ENCODE measurements around the gene RIMS1. TPM values are rescaled to one million over a fixed set of nuclear protein-coding genes. Genes with fewer than 3 reads are reported as not detected.
A peak's percentile ranks its signal among the peaks of the same experiment; 100 is the strongest.

Gene RIMS1
- total RNA-seq, 1 donor from 2014 or later, result 0.91 TPM

DNA sequence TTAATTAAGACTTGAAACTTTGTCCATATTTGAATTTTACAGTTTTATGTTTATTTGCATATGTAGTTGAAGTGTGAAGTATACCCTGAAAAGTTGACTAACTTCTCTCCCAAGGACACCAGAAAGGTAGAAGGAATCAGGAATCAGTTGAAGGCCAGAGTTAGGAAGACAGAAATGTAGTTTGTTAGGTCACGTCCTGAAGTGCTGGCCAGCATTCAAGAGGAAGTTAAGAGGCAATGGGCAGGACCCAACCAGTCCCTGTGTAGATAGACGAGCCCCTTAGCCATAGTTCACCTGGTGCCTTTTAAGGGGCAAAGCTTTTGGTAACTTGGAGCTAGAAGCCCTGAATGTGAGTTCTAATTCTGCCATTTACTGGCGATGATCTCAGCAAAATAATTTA, 485.1 kb downstream of the RIMS1 start:
- ATAC-seq (ENCODE audit: poor library complexity) (no peak), DNase-seq (no peak)
- intact Hi-C loops (cut with DNase I), result no loop called here

DNA sequence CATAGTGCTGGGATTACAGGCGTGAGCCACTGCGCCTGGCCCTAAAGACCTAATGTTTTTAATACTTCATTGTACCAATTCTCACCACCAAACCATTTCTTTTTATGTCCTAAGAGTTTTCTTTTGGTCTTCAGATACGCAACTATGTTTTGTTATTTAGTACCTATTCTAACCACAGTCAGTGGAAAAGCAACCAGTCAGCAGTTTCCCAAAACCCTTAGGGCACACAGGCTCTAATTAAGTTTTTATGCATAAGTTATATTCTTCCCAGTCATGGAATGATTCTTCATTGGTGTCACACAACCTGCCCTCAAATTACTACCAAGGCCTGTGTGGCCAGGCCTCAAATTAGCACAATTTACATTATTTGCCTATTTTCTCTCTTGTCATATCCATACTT, 487.8 kb downstream of the RIMS1 start:
- DNase-seq, result no peak
- intact Hi-C loops (cut with DNase I), result no loop called here
- ATAC-seq (ENCODE audit: poor library complexity), result no peak

DNA sequence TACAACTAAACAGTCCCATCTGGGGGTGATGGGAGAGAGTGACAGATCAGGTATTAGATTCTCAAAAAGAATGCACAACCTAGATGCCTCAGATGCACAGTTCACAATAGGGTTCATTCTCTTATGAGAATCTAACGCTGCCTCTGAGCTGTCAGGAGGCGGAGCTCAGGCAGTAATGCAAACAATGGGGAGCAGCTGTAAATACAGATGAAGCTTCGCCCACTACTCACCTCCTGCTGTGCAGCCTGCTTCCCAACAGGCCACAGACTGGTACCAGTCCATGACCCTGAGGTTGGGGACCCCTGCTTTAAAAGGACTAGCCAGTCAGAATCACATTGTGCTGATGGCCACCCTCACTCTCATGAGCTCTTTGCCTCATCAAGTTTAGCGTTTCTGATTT, 488.5 kb downstream of the RIMS1 start:
- DNase-seq (no peak), ATAC-seq (ENCODE audit: poor library complexity) (no peak)

DNA sequence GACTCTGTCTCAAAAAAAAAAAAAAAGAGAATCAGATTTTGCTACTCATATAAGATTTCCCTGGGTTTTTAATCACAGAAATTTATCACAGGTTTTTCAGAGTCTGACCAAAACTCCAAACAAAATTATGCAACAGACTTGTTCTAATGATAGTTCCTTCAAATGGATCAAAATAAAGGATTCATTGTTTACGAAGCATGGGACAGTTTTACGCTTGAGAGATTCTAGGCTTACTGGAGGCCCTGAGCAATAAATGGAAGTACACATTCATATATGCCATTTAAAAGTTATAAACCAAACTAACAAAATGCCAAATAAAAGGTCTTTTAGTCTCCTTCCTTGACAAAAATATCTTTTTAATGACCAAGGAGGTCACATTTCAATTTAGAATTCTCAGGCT, 490.4 kb downstream of the RIMS1 start:
- DNase-seq (no peak), ATAC-seq (ENCODE audit: poor library complexity) (no peak)
- intact Hi-C loops (cut with DNase I), result no loop called here

More for the DNA sequence above, 488.5 kb downstream of the RIMS1 start:
- intact Hi-C loops (cut with DNase I), result no loop called here

DNA sequence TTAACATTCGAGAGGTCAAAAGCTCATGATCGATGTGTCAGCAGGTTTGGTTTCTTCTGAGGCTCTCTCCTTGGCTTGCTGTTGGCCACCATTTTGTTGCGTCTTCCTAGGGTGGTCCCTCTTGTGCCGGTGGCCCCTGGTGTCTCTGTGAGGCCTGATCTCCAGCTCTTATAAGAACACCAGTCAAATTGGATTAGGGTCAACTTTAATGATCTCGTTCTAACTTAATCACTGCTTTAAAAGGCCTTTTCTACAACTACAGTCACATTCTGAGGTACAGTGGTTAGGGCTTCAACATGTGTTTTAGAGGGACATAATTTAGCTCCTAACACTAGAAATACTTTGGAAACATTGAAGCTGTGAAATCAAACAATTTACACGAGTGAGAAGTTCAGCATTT, 494.7 kb downstream of the RIMS1 start:
- no peak for ATAC-seq (ENCODE audit: poor library complexity)
- no peak for DNase-seq
- intact Hi-C loops (cut with DNase I), result no loop called here

DNA sequence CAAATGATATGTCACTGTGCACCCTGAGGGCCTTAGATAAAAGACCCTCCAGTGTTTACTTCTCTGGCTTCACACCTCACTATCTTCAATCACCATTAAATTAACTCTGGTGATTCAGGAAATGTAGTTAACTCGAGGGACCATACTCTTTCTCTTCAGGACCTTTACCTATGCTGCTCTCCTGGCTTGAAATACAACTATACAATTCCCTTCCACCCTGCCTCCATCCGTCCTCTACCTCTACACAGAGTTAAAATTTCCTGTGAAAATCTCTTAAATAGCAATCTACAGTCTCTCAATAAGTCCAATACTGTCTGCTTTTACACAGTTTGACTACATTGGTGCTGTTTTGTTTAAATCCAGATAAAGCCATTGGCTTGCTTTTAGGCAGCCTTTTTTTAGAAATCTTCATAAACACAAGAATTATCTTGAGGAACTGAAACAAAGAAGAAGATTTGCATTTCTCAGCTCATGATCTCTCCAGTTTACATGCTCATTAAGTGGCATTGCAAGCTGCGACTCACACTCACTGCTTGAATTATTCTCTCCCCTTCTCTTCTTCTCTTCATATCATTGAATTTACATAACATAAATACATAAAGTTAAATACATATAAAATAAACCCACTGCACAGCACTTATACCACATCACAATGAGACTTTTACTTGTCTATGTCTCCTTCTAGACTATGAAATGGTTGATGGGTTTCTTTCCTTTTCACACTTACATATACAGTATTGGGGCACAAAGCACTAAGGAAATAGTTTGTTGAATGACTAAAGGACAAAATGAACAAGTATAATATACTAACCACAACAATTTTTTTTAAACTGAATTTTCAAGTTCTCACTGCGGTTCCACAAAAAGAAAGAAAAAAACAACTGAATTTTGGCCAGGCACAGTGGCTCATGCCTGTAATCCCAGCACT, 496.5 kb downstream of the RIMS1 start:
- DNase-seq (no peak), ATAC-seq (ENCODE audit: poor library complexity) (no peak)
- intact Hi-C loops (cut with DNase I), result no loop called here

DNA sequence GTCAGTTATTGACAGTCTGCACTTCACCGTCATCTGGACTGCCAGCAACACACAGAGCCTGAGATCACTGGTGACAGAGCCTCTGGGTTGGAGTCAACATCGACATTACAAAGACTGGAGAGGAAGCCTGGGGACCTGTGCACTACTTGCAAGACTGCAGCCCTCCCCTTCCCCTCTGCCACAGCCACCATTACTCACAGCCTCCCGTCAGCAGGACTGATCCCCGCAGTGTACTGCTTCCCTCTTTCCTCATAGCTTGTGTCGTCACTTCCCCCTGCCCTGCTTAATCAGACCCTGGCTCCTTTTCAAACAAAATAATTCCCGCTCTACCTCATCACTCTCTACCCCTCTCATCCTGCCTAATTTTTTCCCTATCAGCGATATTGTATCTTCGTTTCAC, 500.0 kb downstream of the RIMS1 start:
- DNase-seq (no peak), ATAC-seq (ENCODE audit: poor library complexity) (no peak)
- intact Hi-C loops (cut with DNase I), result no loop called here

DNA sequence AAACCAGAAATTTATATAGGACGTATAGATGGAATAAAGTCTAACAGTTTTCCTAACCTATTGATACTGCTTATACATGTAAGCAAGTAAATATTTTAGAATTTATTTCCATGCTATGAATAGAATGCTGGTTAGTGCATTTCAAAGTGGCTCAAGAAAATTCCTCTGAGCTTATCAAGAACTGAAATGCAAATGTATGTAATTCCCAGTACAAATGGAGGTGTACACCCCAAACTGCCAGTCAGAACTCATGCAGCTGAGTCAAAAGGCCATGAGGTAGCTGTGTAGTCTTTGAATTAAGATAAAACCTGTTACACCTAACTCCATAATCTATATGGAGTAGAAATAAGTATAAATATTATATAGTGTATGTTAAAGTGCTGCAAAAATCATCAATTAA, 503.3 kb downstream of the RIMS1 start:
- ATAC-seq (ENCODE audit: poor library complexity) (no peak), DNase-seq (no peak)
- intact Hi-C loops (cut with DNase I), result no loop called here

DNA sequence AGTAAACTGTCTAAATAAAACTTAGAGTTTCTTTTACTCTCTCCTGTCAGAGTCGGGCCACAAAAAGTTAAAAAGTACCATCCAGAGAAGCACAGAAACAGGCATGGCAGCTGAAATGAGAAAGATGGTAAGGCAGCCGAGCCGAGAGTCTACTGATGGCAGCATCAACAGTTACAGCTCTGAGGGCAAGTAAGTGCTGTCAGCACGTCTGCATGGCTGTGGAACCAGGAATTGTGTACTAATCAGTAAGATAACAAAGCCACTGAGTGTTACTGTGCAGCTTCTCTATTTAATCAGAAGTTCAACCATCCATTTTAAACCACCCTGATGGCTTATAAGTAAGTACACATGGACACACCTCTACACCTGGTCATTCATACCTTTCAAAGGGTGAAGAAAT, 504.2 kb downstream of the RIMS1 start:
- DNase-seq (no peak), ATAC-seq (ENCODE audit: poor library complexity) (no peak)
- intact Hi-C loops (cut with DNase I), result no loop called here

DNA sequence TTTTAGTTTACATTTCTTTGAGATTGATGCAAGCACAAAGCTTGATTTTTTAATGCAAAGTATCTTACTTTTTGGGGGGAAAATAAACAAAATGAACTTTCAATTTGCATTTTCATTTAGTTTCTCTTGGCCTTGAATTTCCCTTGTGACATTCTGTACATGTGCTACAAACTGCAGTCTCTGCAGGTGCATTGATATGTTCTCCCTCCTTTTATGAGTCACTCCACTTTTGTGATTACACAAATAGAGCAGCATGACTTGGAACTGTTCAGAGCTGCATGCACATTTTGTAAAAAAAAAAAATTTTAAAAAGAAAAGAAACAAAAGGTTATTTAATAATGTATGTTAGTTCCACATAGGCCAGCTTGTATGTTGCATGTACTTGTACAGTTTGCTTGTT, 515.5 kb downstream of the RIMS1 start:
- ATAC-seq (ENCODE audit: poor library complexity) (no peak), DNase-seq (no peak)
- intact Hi-C loops (cut with DNase I), result no loop called here

DNA sequence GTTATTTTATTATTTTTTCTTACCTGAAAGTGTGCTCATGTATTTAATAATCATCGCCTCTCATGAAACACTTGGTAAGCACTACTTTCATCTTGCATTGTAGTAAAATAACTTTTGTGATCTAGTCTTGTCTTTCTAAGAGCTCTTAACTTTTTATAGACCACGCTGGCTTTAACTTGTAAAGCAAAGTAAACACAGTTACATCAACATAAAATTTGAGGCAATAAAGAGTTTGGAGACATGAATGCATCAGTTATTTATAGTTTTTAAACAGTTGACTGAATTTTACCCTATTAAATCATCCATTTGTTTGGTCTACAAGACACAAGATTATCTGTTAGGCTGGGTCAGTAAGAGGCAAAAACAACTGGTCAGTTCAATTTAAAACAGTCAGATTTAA, 517.1 kb downstream of the RIMS1 start:
- intact Hi-C loops (cut with DNase I), result no loop called here
- DNase-seq (no peak), ATAC-seq (ENCODE audit: poor library complexity) (no peak)

DNA sequence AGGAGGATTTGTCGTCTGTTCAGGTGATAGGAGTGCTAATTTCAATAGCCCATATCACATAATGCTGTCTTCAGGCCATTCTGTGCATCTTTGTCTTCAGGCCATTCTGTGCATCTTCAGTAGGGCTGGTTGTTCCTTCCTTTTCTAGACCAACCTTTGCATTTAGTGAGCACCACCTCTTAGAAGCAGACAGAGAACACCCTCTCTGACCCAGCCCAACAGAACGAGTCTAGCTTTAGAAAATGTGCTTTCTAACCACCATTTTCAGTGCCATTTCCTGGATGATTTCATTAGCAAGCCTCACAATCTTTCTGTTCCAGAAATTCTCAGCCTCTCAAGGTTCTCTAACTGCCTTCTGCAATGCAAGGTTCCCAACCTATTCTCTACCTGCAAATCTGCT, 520.2 kb downstream of the RIMS1 start:
- ATAC-seq (ENCODE audit: poor library complexity), result no peak
- intact Hi-C loops (cut with DNase I), result no loop called here
- DNase-seq, result no peak

DNA sequence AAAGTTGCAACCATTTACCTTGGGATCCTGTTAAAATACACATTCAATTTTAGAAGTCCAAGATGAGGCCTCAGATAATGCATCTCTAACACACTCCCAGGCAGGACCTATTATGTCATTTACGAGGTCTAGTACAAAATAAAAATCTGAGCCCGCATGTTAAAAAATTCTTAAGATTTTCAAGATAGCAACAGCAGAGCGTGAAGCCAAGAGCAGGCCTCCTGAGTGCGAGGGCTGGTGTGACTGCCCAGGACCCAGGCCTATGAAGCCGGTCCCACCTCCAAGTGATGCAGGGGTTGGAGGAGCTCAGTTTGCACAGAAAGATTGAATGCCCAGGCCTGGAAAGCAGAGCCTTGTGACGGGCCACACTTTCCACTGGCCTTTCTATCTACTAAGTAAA, 524.4 kb downstream of the RIMS1 start:
- intact Hi-C loops (cut with DNase I), result loop anchor here (5.0 to 10.0 kb wide), 2 partner anchors 772 to 914 kb away; no protein-coding TSS in a partner anchor

DNA sequence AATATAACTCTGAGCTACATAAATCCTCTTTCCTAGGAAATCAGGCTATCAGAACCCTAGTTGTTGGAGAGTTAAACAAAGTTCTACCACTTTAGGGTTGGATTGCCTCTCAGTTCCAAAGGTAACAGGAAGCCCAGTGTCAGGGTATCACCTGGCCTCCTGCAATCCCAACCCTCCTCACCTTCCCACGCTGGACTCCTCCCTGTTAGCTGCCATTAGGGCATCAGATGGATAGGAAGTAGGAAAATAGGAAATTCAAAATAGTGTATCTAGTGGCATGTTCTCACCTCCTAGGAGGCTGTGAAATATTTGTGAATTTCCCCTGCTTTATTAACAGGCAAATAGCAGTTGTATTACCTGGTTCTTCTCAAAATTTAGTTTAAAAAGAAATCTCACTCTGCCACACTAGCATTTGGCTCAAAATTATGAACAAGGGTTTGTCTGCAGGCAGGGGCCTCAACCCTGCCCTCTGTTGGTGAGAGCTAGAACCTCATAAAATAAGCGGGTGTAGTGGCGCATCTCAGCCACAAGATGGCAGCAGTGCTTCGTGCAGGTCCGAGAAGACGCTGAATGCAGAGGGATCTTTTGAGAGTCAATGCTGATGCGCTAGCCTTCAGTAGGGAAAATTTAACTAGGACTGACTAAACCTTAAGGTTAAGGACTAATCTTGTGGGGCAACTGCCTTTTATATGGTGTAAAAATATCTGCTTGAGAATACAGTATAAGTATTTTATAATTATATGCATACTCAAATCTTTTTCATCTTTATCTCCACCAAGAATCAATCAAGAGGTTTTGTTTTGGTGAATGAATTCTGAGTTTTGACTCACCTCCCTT, 525.7 kb downstream of the RIMS1 start:
- intact Hi-C loops (cut with DNase I), result loop anchor here (5.0 to 10.0 kb wide), 2 partner anchors 770 to 913 kb away; no protein-coding TSS in a partner anchor
- DNase-seq, result peak; percentile 74
- ATAC-seq (ENCODE audit: poor library complexity), result peak; percentile 85

More for the DNA sequence above, 524.4 kb downstream of the RIMS1 start:
- no peak for DNase-seq
- ATAC-seq (ENCODE audit: poor library complexity), result no peak

DNA sequence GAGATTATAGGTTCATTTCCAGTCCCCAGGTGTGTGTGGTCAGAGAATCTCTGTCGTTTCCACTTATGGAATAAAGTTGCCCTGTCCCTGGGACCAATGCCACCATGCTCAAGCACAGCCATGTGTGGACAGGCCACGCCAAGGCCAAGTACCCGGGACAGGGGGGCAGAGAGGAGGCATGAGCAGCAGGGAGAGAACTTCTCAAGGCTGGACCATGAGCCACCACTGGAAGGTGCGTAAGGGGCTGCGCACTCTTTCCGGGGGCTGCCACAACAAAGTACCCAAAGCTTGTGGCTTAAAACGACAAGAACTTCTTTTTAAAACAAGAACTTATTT, 526.3 kb downstream of the RIMS1 start:
- intact Hi-C loops (cut with DNase I), result loop anchor here (5.0 to 10.0 kb wide), 2 partner anchors 770 to 912 kb away; no protein-coding TSS in a partner anchor
- no peak for ATAC-seq (ENCODE audit: poor library complexity)
- DNase-seq, result no peak

DNA sequence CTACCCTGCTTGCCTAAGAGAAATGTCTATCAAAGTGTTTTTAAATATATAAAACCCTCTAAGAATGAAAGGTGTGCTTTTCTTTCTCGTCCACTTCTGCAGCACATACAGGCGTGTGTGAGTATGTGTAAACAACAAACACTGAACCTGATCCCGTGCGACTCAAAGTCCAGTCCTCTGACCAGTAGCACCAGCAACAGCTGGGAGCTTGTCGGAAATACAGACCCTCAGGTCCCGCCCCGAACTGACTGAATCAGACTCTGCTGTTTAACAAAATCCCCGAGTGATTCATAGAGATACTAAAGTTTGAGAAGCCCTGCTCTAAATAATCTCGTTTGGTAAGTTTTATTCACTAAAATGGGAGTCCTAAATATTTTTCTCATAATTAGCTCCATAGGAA, 527.5 kb downstream of the RIMS1 start:
- no peak for DNase-seq
- intact Hi-C loops (cut with DNase I), result loop anchor here (5.0 to 10.0 kb wide), 2 partner anchors 768 to 911 kb away; no protein-coding TSS in a partner anchor
- ATAC-seq (ENCODE audit: poor library complexity), result no peak

DNA sequence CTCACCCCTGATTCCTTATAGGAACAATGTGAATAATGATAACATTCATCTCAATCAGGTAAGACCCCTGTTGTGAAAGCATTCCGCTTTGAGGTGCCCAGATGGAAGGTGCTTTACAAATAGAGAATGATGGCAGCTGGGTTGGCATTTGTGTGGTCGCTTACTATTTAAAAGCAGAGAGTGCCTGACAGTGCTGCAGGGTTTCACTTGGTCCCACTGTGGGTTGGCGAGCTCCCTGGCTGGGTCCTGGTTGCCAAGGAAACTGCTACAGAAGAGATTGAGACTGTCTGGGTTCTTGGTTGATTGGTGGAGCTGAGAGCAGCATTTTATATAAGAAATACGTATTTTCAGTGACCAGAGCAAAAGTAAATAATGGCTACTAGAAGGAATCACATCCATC, 528.3 kb downstream of the RIMS1 start:
- ATAC-seq (ENCODE audit: poor library complexity), result no peak
- intact Hi-C loops (cut with DNase I), result loop anchor here (5.0 to 10.0 kb wide), 2 partner anchors 768 to 910 kb away; no protein-coding TSS in a partner anchor
- no peak for DNase-seq

DNA sequence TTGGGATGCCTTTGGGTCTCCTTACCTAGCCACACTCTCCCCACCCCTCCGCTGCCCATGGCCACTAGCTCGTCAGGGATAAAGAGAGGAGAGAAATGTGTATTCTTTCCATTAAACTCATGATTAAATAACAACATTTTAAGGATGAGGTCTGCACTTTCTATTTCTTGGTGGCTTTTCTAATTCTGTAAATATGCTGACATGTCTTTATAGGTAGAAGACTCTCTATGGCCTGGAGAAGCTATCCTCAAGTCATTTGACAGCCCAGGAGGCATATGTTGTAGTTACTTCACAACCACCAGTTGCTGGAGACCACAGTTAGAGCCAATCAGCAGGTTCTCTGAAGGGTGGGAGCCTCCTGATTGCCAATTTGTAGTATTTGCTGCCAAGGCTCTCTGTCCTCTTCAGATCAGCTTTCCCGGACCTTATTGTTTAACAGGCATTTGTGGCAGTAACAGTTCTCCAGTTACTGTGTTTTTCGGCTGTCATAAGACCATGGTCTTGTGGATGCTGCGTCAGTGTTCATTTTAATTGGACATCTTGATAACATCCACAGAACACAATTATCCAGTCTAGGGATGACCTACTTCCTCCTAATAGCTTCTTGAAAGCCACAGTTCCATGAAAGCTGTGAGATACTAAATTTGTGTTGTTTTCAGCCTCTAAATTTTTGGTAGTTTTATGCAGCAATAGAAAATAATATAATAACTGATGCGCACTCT, 530.6 kb downstream of the RIMS1 start:
- ATAC-seq (ENCODE audit: poor library complexity) (no peak), DNase-seq (no peak)
- intact Hi-C loops (cut with DNase I), result loop anchor here (10.0 kb wide), 1 partner anchor 908 kb away; no protein-coding TSS in a partner anchor

DNA sequence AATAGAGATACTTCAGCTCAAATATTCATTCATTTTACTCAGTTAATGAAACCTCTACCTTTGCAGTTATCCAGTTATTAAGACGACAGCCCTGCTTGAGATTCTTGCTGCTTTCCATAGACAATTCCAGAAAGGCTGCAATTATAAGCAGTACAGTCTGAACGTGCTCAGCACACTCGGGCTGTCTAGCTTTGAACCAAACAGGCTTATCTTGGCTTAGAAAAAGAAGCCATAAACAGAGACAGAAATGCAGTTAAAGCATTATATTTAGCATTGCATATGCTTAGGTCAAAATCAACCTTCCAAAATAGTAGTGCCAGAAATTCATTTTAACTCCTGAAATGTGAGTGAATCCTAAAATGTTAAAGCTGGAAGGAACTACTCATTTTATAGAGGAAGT, 531.4 kb downstream of the RIMS1 start:
- DNase-seq (no peak), ATAC-seq (ENCODE audit: poor library complexity) (no peak)
- intact Hi-C loops (cut with DNase I), result loop anchor here (10.0 kb wide), 1 partner anchor 907 kb away; no protein-coding TSS in a partner anchor
